Ovary (tissue), 3 donors: ENCODE measurements around the gene DDTL.

Experiments
- CTCF ChIP-seq, 3 donors: fragments of 450-650 bp in 2 of 3; fragments of 200-600 bp in 1 of 3; IDR thresholded peaks; one replicate each; pipeline versions ENCODE4 v1.5.1 to v1.8.0; 2016 to 2022; ENCODE audit warnings: antibody characterized with exemption in 3 of 3, mild to moderate bottlenecking in 1 of 3
- POLR2A ChIP-seq: fragments of 450-650 bp; IDR thresholded peaks from one replicate; pipeline ENCODE4 v1.6.1; 2017; ENCODE audit warnings: antibody characterized with exemption, mild to moderate bottlenecking, moderate library complexity
- donor health status: DM: no; HTN: no; CAD: no.

- TF ChIP-seq CTCF (IDR thresholded peaks at IDR 0.05) (no peak), POLR2A (no peak)
Measured at GRCh38 chr22:23926561-23926960, 40.1 kb upstream of the DDTL start.
